HG03469 (cell line): ENCODE measurements around the gene CIPC.

Experiments
- ATAC-seq: cut with Tn5 transposase; IDR thresholded peaks from one replicate; pipeline ENCODE4 v1.9.1; 2021; ENCODE audit warnings: mild to moderate bottlenecking, moderate library complexity, moderate number of reproducible peaks; ENCODE audit not compliant: unreplicated experiment

Gene CIPC

GRCh38 chr14:77144412-77145115 is 46.5 kb downstream of the CIPC start:
- ATAC-seq = no peak

- no peak for ATAC-seq
These were observed 48.1 kb downstream of the CIPC start for GRCh38 chr14:77145975-77146740.

GRCh38 chr14:77148510-77149231 is 50.6 kb downstream of the CIPC start:
- no peak for ATAC-seq

- no peak for ATAC-seq
These were observed 53.2 kb downstream of the CIPC start for GRCh38 chr14:77151245-77151644.

GRCh38 chr14:77151918-77152588 is 54.0 kb downstream of the CIPC start:
- no peak for ATAC-seq

GRCh38 chr14:77153802-77154201 is 55.7 kb downstream of the CIPC start:
- no peak for ATAC-seq

GRCh38 chr14:77154421-77154820 is 56.4 kb downstream of the CIPC start:
- ATAC-seq = no peak

GRCh38 chr14:77155083-77155482 is 57.0 kb downstream of the CIPC start:
- no peak for ATAC-seq

- no peak for ATAC-seq
These were observed 59.7 kb downstream of the CIPC start for GRCh38 chr14:77157740-77158139.

- ATAC-seq = no peak
These were observed 60.3 kb downstream of the CIPC start for GRCh38 chr14:77158175-77158881.

- ATAC-seq = no peak
These were observed 60.8 kb downstream of the CIPC start for GRCh38 chr14:77158882-77159255.

GRCh38 chr14:77161011-77161410 is 63.0 kb downstream of the CIPC start:
- no peak for ATAC-seq
